Fibroblast of lung (primary cell): ENCODE data around the gene B4GAT1. TPM values are rescaled to one million over a fixed set of nuclear protein-coding genes. Genes with fewer than 3 reads are reported as not detected.

Experiments used
- DNase-seq, 2 donors: peaks; one replicate each; pipeline versions ENCODE4 v3.0.0 to v3.0.0-alpha.2; 2010; ENCODE audit warnings: low read depth in 2 of 2
- H2AFZ ChIP-seq: 2 replicates; pipeline ENCODE4 v1.5.1; 2012; ENCODE audit warnings: low read length, control low read depth, inconsistent platforms
- H3K27ac ChIP-seq: 2 replicates; pipeline ENCODE4 v1.5.1; 2011; ENCODE audit warnings: low read length, control low read depth; ENCODE audit not compliant: insufficient read depth
- H3K27me3 ChIP-seq: 2 replicates; pipeline ENCODE4 v1.5.1; 2011; ENCODE audit warnings: mild to moderate bottlenecking, low read length; ENCODE audit not compliant: control insufficient read depth, insufficient read depth
- H3K36me3 ChIP-seq: 2 replicates; pipeline ENCODE4 v1.5.1; 2011; ENCODE audit warnings: low read length; ENCODE audit not compliant: control insufficient read depth, insufficient read depth
- H3K4me1 ChIP-seq: 2 replicates; pipeline ENCODE4 v1.5.1; 2011; ENCODE audit warnings: low read length; ENCODE audit not compliant: control insufficient read depth, insufficient read depth; ENCODE audit errors: extremely low read depth
- H3K4me2 ChIP-seq: 2 replicates; pipeline ENCODE4 v1.5.1; 2011; ENCODE audit warnings: low read length, control low read depth; ENCODE audit not compliant: insufficient read depth; ENCODE audit errors: extremely low read depth
- H3K4me3 ChIP-seq, 4 experiments: fragments of 200-600 bp in 1 of 4; sonication (generic) in 1 of 4; replicated peaks in 1 of 4; 2 replicates each; pipeline ENCODE4 v1.5.1; 2011 to 2016; ENCODE audit warnings: low read length in 4 of 4, low read depth in 3 of 4, mild to moderate bottlenecking in 3 of 4, control low read depth in 2 of 4, inconsistent platforms in 1 of 4, mixed read lengths in 1 of 4; ENCODE audit not compliant: insufficient read depth in 1 of 4; ENCODE audit errors: control extremely low read depth in 1 of 4
- H3K79me2 ChIP-seq: 2 replicates; pipeline ENCODE4 v1.5.1; 2012; ENCODE audit warnings: mild to moderate bottlenecking, low read length, inconsistent platforms; ENCODE audit not compliant: control insufficient read depth, insufficient read depth
- H3K9ac ChIP-seq: 2 replicates; pipeline ENCODE4 v1.5.1; 2011; ENCODE audit warnings: mild to moderate bottlenecking, low read length, control low read depth; ENCODE audit not compliant: insufficient read depth
- H3K9me3 ChIP-seq: 2 replicates; pipeline ENCODE4 v1.5.1; 2012; ENCODE audit warnings: low read depth, low read length; ENCODE audit not compliant: control insufficient read depth, insufficient read depth
- H4K20me1 ChIP-seq: 2 replicates; pipeline ENCODE4 v1.5.1; 2011; ENCODE audit warnings: low read length; ENCODE audit not compliant: control insufficient read depth, insufficient read depth; ENCODE audit errors: extremely low read depth
- CTCF ChIP-seq, 2 donors: IDR thresholded peaks in 1 of 2; conservative IDR thresholded peaks in 1 of 2; 1 replicate in 1 of 2; 2 replicates in 1 of 2; pipeline ENCODE4 v1.5.1; 2011 to 2012; ENCODE audit warnings: low read length in 2 of 2, control low read depth in 1 of 2, inconsistent platforms in 1 of 2, low read depth in 1 of 2, mild to moderate bottlenecking in 1 of 2
- EZH2 ChIP-seq: IDR thresholded peaks from 2 replicates; pipeline ENCODE4 v1.5.1; 2012; ENCODE audit warnings: low read length, control low read depth, mild to moderate bottlenecking; ENCODE audit errors: missing control alignments
- polyA plus RNA-seq, 2 donors: library from polyadenylated mRNA; depleted of rRNA in 1 of 2; stranded (reverse) in 1 of 2; unstranded in 1 of 2; fragments of >200 nt; gene quantifications; 2 replicates each; pipeline ENCODE4 v1.2.1, GENCODE V29; 2011 to 2012; ENCODE audit warnings: missing spikeins in 1 of 2
- total RNA-seq: library from RNA; depleted of rRNA; stranded (reverse); fragments of >200 nt; gene quantifications from 2 replicates; pipeline ENCODE4 v1.2.1, GENCODE V29; 2014

The B4GAT1 gene
- total and polyA plus RNA-seq, 2 donors (not counting 1 experiment from before 2014, with no cell fraction given): 13.1 to 48.9 TPM

DNA sequence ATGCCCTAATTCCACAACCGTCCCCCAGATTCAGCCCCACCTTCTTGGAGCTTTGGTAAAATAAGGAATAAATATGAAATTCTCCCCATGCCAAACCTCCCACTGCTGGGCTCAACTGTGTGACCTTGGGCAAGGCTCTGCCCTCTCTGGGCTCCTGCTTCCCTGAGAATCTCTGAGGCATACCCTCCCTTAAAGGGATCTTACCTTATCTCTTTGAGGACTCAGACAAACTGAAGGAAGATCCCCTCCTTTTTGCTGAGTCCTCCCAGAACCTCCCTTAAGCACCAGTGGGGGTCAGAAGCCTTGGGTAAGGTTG lies 33.3 kb downstream of the B4GAT1 start:
- no peak for DNase-seq
- peaks cover 19% of the 10 kb centered on the region for H3K4me1 ChIP-seq
- peak overlapping the region; percentile 99 for H3K4me2 ChIP-seq
- no peak for TF ChIP-seq EZH2
- TF ChIP-seq CTCF (conservative IDR thresholded peaks at IDR 0.05 in 1 of 2, IDR thresholded peaks at IDR 0.05 in 1 of 2; ENCODE audit: low read depth in 1 of 2, low read length in 2 of 2): no peak
- H3K4me3 ChIP-seq: peak overlapping the region; percentile 66 to 90 (median 82)
- peak overlapping the region; percentile 97 for H3K27ac ChIP-seq
- H4K20me1 ChIP-seq: no peaks in the 10 kb centered on the region
- peak overlapping the region; percentile 85 for H3K9ac ChIP-seq
- no peak overlapping the region for H2AFZ ChIP-seq
- H3K27me3 ChIP-seq: no peaks in the 10 kb centered on the region
- H3K79me2 ChIP-seq: peaks cover 33% of the 10 kb centered on the region
- peaks cover 7% of the 10 kb centered on the region for H3K36me3 ChIP-seq
- H3K9me3 ChIP-seq: no peaks in the 10 kb centered on the region

GRCh38 chr11:66313321-66314185 lies 33.9 kb downstream of the B4GAT1 start:
- no peak overlapping the region for H2AFZ ChIP-seq
- no peaks in the 10 kb centered on the region for H3K27me3 ChIP-seq
- H3K36me3 ChIP-seq: peaks cover 7% of the 10 kb centered on the region
- TF ChIP-seq EZH2 (no peak), CTCF (conservative IDR thresholded peaks at IDR 0.05 in 1 of 2, IDR thresholded peaks at IDR 0.05 in 1 of 2; ENCODE audit: low read depth in 1 of 2, low read length in 2 of 2) (peak; percentile 36 to 39)
- H3K79me2 ChIP-seq: peaks cover 33% of the 10 kb centered on the region
- peak overlapping the region; percentile 85 for H3K9ac ChIP-seq
- peak overlapping the region; percentile 99 for H3K4me2 ChIP-seq
- peaks cover 13% of the 10 kb centered on the region for H3K4me1 ChIP-seq
- peak; percentile 13 to 42 for DNase-seq
- H3K4me3 ChIP-seq: peak overlapping the region; percentile 66 to 90 (median 82)
- H3K27ac ChIP-seq: peak overlapping the region; percentile 97
- no peaks in the 10 kb centered on the region for H3K9me3 ChIP-seq
- no peaks in the 10 kb centered on the region for H4K20me1 ChIP-seq

DNA sequence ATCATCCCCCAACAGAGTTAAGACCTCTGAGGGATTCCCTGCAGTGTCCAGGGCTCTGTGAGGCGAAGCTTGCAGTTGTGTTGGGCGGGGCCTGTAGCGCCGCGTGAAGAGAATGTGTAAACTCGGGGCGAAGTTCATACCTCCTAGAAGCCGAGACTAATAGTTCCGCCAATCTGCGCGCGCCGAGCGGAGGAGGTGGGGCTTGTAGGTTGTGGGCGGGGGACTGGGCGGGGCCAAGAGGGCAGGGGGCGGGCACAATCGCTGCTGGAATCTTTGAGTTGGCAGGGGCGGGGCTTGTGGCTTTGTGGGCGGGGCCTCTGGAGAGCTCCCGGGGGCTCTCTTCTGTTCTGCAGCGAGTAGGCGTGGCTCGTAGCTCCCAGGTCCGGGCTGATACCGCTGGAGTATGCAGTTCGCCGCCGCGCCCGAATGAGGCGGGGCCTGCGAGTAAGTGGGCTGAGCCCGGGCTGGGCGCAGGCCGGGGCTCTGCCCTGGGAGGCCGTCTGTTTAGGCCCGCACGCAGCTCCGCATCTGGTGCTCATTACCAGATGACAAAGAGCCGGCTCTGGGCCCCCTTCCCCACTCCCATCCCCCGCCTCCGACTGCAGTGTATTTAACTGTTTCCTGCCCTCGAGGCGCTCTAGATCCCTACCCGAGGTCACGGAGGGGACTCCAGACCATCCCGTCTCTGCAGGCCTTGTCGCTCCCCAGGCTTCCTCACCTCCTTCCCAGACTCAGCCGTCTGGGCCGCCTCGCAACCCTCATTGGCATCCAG lies 34.7 kb downstream of the B4GAT1 start:
- Histone ChIP-seq H3K4me3 (peak overlapping the region; percentile 66 to 90 (median 82)), H3K9me3 (no peaks in the 10 kb centered on the region), H2AFZ (peak overlapping the region; percentile 56), H3K4me2 (peak overlapping the region; percentile 99), H3K4me1 (peaks cover 6% of the 10 kb centered on the region), H3K27ac (peak overlapping the region; percentile 97), H4K20me1 (no peaks in the 10 kb centered on the region), H3K27me3 (no peaks in the 10 kb centered on the region), H3K36me3 (peaks cover 7% of the 10 kb centered on the region), H3K9ac (peak overlapping the region; percentile 85), H3K79me2 (peaks cover 33% of the 10 kb centered on the region)
- DNase-seq: peak; percentile 98 to 99
- no peak for TF ChIP-seq EZH2
- no peak for TF ChIP-seq CTCF (conservative IDR thresholded peaks at IDR 0.05 in 1 of 2, IDR thresholded peaks at IDR 0.05 in 1 of 2; ENCODE audit: low read depth in 1 of 2, low read length in 2 of 2)
